Effector CD4-positive, alpha-beta T cell (primary cell): ENCODE measurements around the gene ATAD3C.
"Not testable (repeated sequence)": the region's sequence is repeated elsewhere in the genome, so short reads cannot be mapped to it uniquely, and the experiment has no call there.

Experiments
- DNase-seq: peaks from one replicate; pipeline ENCODE4 v3.0.0-alpha.2; 2020

Gene ATAD3C

GRCh38 chr1:1511533-1512285 is 62.2 kb downstream of the ATAD3C start, which contains the start of gene ATAD3A:
Gene ATAD3A, plus strand, starts transcription at chr1:1512162. Its CDS starts 107 bp downstream, at chr1:1512269.
- DNase-seq = peak; percentile 96

- DNase-seq = not testable (repeated sequence)
These were observed 62.9 kb downstream of the ATAD3C start for GRCh38 chr1:1512425-1512824.

DNA sequence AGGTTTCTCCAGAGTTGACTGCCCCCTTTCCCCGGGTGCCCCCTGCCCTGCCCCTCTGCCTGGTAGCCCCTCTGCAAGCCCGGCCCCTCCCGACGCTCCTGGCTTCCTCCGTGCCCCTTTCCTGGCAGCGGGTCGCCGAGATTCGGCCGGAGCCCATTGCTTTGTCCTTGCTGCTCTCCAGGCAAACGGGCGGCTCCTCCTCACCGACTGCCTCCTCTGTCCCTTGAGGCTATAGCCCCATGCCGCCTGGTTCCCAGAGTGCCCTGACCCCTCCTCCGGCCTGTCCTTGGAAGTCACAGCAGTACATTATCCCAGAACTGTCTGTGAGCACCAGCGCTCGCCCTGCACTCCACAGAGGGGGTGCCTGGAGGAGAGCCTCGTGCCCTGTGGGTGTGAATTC is 64.2 kb downstream of the ATAD3C start:
- DNase-seq = not testable (repeated sequence)

DNA sequence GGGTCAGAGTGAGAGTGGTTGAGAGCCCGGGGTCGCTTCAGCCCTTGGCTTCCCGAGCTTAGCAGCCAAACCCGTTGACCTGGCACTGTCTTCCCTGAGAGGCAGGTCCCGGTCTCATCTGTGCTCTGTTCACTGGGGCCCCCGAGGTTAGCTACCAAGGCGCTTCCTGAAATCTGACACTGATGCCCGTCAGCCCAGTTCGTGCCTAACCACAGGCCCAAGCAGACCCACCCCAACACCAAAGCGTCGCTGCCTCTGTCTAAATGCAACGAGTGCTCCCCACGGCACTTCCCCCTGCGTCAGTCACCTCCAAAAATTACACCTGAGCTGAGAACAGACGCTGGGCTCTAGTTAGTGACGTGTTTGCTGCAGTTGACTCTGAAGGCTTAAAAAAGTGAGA is 64.9 kb downstream of the ATAD3C start:
- DNase-seq = not testable (repeated sequence)

DNA sequence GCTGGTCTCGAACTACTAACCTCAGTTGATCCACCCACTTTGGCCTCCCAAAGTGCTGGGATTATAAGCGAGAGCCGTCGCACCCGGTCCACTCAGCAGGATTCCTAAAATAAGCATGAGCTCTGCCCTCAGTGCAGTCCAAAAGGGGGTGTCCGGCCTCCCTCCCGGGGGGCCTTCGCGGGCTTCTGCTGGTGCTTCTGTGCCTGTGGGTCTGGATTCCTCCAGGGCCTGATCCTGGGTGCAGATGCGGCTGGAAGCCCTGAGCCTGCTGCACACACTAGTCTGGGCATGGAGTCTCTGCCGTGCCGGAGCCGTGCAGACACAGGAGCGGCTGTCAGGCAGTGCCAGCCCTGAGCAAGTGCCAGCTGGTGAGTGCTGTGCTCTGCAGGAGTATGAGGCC is 67.4 kb downstream of the ATAD3C start:
- not testable (repeated sequence) for DNase-seq

GRCh38 chr1:1517973-1518620 is 68.6 kb downstream of the ATAD3C start:
- DNase-seq = no peak

GRCh38 chr1:1518621-1519007 is 69.1 kb downstream of the ATAD3C start:
- DNase-seq = not testable (repeated sequence)
